Medulla oblongata (tissue), 1 donor: Measurements from ENCODE around the gene LORICRIN.

ENCODE experiments used
- DNase-seq: peaks from one replicate; pipeline ENCODE4 v3.0.0-alpha.2; 2015; ENCODE audit errors: extremely low spot score

Gene LORICRIN

DNA sequence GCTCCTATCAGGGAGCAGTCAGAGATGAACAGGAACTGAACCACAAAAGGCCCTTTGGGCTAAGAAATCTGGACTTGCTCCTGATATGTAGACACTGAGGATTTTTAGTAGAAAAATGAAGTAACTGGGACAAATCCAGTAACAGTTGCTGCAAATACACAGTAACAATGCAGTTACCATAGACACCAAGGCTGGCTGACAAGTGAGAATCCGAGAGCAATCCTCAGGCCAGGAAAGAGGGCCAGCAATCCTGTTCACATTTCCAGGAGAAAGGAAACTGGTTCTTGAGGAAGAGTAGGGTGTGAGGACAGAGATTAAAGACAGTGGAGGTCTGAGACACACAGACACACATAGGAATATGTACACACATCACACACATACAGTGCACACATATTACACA lies 9.3 kb upstream of the LORICRIN start:
- DNase-seq, result no peak

DNA sequence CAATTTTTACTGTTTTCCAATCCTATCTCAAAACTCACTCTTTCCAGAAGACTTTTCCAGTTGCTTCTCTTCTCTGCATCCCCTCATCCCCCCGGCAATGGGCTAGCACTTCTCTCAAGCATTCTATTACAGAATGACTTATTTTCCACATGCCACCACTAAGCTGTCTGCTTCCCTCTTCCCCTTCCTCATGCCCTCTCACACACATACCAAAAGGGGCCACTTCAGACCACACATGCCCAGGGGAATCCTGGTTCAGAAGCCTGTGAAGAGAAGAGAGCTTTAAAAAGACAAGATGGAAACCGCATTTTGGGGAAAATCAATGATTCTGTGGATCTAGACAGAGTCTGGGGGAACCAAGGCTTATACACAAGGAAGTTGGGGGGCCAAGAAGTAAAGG lies 8.4 kb upstream of the LORICRIN start:
- no peak for DNase-seq

DNA sequence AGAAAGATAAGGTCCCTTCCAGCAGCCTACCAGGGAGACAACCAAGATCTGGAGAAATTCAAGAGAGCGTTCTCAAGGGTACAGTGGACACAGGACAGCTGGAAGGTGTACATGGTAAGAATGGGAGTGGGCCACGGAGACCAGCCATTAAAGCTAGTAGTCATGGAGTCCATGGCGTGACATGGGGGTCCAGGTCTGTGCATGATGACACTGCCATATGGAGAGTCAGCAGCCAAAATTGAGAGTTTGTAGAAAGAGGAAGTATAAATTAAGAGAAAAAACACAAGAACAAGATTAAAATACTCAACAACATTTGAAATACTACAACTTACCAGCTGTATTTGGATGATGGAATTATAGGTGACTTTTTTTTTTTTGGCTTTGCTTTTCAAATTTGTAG lies 7.9 kb upstream of the LORICRIN start:
- no peak for DNase-seq

DNA sequence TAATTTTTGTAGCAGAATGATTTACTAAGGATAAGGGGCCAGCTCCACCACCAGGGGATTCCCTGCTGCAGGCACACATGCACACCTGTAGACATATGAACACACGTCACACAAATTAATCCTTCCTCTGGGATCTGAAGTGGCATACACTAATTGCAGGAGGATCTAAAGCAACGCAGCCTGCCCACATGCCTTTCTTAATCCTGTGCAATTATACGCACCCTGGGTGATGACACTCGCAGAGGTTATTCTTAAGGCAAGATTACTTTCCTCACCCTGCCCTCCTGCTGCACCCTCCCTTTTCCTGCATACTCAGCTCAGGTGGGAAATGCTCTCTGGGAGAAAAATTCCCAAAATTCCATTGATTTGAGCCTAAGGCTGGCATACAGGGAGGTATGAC lies 7.5 kb upstream of the LORICRIN start:
- no peak for DNase-seq

DNA sequence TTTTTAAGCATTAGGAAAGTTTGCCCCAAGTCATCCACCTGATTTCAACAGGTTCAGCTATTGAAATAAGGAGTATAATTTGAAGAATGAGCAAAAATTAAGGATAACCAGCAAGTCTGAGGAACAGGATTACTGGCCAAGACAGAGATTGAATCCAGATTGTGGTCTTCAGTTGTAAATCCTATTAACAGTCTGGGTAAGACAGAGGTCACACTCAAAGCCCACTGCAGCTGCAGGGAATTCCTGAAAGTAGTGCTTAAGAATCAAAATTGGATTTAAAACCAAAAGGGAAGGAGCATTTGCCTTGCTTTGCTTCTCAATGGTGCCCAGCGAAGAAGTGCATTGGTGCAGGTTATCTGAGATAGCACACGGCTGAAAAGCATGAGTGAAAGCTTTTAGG lies 6.4 kb upstream of the LORICRIN start:
- DNase-seq, result no peak

DNA sequence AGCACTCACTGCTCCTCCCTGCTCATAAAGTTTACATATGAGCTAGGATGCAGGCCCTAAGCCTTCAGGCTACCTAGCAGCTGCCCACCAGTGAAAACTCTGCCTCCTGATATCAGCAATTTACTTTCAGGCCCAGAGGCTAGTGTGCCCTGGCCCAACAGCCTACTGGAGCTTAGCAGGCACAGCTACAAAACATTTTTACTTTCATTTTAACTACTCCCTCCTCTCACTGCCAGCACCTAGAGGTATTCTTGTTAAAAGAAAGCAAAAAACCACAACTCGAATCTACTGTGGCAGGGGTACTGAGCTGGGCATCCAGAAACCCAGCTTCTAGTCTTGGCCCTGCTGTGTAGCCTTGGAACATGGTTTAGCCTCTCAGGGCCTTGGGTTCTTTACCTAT lies 5.8 kb upstream of the LORICRIN start:
- no peak for DNase-seq

DNA sequence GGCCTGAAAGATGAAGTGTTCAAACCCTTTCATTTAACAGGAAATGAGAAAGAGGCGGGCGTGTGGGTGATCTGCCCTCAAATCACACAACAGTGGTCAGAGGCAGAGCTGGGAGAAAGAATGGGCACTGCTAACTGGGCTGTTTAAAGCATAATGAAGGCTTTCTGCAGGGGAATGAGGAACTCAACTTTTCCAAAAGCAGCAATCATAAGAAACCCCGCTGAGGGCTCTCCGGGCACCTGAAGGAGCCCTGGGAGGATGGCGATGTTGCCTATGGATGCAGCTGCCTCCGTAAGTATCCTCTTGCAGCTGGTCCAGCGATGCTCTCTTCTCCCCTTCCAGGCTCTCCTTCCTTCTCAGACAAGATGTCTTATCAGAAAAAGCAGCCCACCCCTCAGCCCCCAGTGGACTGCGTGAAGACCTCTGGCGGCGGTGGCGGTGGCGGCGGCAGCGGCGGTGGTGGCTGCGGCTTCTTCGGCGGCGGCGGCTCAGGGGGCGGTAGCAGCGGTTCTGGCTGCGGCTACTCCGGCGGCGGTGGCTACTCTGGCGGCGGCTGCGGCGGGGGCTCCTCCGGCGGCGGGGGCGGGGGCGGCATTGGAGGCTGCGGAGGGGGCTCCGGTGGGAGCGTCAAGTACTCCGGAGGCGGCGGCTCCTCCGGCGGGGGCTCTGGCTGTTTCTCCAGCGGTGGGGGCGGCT lies 1.2 kb downstream of the LORICRIN start:
- peak; percentile 5 for DNase-seq

DNA sequence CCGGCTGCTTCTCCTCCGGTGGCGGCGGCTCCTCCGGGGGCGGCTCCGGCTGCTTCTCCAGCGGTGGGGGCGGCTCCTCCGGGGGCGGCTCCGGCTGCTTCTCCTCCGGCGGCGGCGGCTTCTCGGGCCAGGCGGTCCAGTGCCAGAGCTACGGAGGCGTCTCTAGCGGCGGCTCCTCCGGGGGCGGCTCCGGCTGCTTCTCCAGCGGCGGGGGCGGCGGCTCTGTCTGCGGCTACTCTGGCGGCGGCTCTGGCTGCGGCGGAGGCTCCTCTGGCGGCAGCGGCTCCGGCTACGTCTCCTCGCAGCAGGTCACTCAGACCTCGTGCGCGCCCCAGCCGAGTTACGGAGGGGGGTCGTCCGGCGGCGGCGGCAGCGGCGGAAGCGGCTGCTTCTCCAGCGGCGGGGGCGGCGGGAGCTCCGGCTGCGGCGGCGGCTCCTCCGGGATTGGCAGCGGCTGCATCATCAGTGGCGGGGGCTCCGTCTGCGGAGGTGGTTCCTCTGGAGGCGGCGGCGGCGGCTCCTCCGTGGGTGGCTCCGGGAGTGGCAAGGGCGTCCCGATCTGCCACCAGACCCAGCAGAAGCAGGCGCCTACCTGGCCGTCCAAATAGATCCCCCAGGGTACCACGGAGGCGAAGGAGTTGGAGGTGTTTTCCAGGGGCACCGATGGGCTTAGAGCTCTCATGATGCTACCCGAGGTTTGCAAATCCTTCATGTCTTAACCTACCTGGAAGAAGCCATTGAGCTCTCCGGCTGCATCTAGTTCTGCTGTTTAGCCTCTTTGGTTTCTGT lies 2.0 kb downstream of the LORICRIN start:
- DNase-seq, result no peak

DNA sequence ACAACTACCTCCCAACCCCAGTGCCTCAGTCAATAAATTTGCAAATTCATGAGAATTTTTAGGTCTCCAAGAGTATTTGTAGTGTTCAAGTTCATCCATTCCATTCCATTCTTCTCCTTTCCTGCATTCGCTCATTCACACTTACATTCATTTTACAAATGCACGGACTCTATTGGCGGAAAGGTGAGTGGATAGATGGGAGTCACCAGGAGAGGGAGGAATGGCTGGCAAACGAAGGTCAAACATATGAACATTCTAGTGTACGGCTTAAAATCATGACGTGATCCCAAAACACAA lies 2.5 kb downstream of the LORICRIN start:
- DNase-seq, result no peak

DNA sequence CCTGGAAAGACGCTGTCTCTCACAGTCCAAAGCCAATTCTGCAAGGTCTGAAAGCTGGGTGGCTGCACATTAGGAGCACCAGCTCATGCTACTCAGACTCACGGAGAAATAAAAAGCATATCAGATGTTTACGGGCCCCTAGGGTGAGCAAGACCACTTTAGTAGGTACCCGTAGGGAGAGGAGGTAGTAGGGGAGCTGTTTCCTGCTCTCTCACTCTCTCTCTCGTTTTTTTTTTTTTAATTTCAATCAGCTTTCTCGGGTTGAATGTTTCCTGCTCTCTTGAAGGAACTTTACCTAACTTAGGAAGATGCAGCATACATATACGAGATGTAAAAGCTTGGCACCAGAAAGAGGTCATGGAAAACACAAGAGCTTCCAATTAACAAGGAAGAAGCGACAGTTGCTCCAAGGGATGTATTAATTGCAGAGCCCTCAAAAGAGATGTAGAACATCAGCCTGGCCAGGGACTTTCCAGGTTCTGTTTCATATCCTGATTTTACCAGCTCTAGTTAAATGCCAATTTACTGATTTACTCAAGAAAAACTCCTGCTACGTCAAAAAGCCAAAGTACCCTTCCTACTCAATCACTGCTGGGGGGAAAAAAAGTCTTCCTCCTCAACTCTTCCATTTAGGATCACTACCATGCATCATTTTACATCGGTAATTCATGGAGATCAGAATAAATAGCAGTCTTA lies 3.1 kb downstream of the LORICRIN start:
- no peak for DNase-seq

DNA sequence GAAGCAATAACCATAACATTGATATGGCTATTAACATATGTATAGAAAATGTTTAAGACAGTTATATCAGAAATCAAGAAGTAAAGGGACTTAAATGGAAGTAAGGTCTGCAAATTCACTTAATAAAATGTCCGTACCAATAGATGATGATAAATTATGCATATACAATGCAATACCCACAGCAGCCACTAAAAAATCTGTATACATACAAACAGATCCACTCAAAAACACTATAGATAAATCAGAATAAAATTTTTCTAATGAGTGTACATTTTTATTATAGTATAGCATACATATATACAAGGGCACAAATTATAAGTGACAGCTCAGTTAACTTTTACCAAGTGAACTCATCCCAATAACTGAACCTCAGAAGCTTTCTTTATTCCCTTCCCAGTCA lies 6.0 kb downstream of the LORICRIN start:
- no peak for DNase-seq

DNA sequence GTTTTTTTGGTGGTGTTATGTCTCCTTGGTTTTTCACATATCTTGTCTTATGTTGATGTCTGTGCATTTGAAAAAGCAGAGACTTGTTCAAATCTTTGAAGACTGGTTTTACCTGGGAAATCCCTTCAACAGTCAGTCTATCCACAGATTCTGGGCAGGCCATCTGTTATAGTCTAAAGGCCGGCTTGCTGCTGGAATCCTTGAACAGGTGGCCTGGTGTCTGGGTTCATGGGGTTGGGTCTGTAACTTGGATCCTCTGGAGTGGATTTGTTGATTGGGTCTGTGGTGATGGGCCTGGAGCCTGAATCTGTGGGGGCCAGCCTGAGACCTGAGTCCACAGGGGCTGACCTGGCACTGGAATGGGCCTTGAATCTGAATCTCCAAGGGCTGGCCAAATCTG lies 12.2 kb downstream of the LORICRIN start:
- no peak for DNase-seq

DNA sequence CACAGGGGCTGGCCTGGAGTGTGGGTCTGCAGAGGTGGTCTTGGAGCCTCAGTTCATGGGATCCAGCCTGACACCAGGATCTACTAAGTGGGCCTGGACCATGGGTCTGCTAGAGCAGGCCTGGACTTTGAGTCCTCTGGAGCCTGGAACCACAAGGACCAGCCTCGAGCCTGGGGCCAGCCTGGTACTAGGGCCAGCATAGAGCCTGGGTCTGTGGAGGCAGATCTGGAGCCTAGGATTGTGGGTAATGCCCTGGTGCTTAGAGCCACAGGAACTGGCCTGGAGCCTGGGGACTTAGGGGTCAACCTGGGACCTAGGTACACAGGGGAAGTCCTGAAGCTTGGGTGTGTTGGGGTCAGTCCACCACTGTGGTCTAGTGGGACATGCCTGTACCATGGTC lies 12.7 kb downstream of the LORICRIN start:
- DNase-seq, result no peak

DNA sequence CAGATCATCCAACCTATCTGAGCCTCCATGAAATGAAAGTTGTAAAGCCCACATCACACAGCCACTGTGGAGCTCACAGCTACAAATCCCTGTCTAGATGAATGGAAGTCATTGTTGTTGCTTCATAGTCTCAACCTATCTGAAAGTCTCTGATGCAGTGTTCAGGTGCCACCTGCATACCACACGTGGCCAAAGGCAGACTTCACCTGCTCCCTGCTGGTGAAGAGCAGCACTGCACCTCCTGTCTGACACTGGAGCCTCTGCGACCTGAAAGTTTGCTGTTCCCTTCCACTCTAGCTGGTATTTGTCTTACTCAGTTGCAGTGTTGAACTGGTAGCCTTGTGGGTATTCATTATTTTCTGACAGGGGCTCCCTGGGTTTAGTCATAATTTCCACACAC lies 18.4 kb downstream of the LORICRIN start:
- DNase-seq, result no peak

DNA sequence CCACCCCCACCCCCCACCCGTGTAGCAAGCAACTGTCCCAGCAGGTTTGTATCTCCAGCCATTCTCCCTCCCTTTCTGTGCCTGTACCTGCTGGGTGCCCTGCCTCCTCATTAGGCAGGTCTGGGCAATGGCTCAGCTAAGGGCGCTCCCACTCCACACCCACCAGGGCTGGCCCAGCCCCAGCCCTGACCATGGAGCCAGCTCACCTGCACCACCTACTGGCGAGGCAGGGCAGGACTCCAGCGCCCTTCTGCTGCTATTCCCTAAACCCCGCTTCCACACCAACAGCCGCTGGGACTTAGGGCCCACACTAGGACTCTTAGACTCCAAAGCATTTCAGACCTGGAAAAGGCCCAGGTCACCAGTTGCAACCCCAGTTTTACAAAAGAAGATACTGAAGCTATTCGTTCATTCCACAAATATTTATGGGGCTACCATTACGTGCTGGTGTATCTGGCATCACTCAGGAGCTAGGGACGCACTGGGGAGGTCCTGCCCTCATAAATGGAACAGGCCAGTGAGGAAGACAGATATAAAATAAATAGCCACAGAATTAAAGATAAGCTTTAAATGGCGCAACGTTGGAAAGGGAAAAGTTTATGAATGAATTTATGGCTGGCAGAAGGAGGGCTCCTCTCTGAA lies 29.3 kb downstream of the LORICRIN start:
- DNase-seq, result no peak

DNA sequence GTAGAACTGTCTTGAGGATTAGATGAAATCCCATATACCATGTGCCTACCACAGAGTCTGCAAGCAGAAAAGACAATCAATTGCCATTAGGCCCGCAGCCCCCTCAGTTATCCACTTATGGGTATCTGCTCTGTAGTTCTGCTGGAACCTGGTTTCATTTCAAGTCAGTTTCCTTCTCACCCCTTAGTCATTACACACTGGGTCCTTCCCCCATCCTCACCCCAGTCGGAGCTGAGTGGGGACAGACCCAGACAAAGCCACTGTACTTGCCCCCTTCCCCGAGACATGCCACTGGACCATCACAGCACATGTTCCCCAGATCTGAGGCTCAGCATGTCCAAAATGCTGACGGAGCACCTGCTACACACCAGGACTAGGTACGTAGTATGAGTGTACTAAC lies 32.0 kb downstream of the LORICRIN start:
- DNase-seq, result no peak

DNA sequence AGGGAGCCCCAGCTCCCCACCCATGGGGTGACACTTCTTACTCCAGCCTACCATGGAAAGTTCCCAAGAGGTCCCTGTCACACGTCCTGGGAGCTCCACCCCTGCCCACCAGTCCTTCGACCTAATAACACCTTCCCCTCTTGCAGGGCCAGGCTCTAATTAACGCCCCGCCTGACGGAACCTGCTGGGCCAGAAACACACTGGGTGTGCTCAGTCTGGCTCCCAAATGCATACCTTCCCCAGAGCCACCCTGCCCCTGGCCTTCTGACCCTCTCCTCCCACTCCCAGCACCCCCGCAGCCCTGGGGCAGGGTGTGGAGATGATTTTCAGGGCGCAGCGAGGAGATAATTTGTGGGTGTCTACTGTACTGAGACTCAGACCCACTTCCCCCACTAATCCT lies 32.7 kb downstream of the LORICRIN start:
- DNase-seq, result no peak

DNA sequence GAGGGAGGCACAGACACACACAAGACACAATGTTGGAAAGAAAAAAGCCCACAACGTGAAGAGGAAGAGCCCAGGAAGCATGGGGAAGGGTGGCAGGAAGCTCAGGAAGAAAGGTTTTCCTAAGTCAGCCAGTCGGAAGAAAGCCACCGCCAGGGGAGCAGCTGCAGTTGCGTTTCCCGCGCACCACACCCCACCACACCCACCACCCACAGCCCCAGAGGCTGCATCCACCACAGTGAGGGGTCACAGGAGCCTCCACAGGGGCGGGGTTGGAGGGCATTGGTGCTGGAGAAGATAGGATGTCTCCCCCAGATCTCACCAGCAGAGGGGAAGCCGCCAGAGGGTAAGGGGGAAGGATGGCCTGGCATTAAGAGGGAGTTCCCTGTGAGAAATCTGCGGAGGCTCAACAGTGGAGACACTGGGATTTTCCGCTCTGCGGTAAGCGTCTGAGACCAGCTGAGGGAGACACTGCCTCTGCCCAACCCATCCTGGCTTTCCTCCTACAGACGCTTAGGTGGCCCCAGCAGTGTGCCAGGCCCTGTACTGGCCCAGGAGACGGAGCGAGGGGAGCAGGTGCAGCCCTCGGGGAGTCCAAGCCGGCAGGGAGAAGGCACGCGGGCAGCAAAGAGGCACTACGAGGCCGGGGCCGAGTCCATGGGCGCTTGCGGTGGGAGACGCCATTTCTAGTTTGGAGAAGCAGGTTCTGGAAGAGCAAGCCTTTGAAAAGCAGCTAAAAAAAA lies 33.4 kb downstream of the LORICRIN start:
- DNase-seq, result no peak

DNA sequence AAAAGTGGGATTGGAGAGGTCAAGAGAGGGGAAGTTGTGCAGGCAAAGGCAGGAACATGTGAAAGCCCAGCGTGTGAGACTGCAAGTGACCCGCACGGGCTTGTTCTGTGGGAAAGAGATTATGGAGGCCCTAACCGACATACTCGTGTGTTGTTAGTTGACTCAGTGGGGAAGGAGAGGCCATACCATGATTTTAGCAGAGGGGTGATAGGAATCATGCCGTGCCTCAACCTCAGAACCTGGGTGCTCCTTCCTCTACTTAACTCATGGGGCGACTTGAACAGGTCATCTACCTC lies 33.9 kb downstream of the LORICRIN start:
- no peak for DNase-seq

DNA sequence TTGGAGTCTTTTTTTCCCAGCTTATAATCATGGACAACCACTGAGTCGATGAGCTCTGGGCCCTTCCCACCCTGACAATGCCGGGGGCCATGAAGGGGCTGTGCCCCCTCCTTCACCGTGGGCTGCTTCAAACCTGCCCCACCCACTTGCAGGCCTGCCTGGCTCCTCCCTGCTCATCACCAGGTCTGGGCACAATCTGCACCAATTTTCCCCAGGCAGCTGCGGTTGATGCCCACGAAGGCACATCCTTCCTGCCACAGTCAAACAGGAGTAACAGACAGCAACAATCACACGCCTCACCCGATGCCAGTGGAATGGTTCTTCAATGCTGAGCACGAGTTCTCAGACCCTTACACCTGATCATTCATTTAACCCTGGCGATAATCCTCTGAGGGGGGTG lies 34.4 kb downstream of the LORICRIN start:
- DNase-seq, result no peak

DNA sequence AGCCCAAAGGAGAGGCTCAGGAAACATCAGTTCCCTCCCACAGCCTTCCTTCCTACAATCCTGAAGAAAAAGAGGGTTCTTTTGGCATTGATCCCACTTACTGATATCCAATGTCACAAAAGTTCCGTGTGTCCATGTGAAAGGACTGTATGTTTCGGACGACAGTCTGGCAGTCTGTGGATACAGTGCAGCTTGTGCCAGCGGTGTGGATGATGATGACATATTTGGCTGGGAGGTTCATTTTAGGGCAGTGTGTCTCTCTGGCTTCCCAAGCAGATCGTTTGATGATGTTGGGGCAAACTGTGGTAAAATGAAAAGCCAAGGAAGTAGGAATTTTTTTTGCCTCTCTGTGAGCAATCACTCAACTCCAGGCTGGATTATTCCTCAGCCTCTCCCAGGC lies 42.8 kb downstream of the LORICRIN start:
- DNase-seq, result no peak

DNA sequence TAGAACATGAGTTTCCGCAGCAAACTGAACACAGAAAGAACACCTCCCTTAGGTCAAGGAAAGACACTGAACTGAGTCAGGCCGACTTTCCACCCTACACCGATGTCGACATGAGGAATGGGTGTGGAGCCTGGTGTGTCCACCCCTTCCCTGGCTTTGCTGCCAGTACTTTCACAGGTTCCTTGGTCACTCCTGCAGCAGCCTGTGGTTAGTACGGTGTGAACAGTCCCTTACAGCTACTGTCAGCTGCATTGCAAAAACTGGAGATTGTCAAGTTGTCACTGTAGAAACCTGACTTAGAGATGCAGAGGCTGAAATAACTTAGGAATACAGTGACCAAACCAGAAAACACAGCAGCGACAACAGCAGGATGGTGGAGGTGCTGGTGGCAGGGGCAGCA lies 46.2 kb downstream of the LORICRIN start:
- DNase-seq, result no peak
